NCI-H2171 treated with DMSO at 0.1 percent for 48 hours (cell line): ENCODE data around the gene CDC37L1.
"Not testable (repeated sequence)": the region's sequence is repeated elsewhere in the genome, so short reads cannot be mapped to it uniquely, and the experiment has no call there.

ENCODE experiments used
- DNase-seq: peaks from one replicate; lab custom pipeline; 2025; lab: John Stamatoyannopoulos, UW

Gene CDC37L1

DNA sequence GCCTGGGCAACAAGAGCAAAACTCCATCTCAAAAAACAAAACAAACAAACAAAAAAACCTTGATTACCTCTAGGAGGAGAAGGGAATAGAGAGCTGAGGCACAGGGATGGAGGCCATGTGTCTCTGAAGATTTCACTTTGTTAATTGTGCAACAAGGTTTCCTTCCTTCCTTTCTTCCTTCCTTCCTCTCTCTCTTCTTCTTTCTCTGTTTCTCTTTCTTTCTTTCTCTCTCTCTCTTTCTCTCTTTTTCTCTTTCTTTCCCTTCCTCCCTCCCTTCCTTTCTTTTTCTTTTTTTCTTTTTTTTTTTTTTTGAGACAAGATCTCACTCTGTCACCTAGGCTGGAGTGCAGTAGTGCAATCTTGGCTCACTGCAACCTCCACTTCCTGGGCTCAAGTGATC, 75.2 kb downstream of the CDC37L1 start:
- DNase-seq: not testable (repeated sequence)

DNA sequence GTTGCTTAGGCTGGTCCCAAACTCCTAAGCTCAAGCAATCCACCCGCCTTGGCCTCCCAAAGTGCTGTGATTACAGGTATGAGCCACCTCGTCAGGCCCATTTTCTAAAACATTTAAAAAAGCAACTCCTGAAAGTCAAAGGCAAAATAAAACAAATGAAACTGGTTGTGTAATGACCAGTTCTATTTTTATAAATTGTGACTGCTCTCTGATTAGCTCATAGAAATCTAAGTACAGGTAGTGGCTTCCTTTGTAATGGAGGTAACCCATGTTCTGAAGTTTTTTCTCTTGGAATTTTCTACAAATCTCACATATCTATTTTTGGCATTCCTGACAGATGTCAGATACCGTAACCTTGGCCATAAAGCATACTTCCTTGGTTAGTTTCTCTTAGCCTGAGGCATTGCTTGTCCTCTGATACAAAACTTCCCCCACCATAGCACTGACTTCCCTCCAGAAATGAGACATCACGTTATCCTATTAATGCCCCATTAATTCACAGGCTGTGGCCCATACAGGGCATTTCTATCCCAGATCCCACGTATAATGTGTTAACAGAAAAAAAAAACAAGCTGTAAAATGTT, 75.7 kb downstream of the CDC37L1 start:
- DNase-seq: no peak

DNA sequence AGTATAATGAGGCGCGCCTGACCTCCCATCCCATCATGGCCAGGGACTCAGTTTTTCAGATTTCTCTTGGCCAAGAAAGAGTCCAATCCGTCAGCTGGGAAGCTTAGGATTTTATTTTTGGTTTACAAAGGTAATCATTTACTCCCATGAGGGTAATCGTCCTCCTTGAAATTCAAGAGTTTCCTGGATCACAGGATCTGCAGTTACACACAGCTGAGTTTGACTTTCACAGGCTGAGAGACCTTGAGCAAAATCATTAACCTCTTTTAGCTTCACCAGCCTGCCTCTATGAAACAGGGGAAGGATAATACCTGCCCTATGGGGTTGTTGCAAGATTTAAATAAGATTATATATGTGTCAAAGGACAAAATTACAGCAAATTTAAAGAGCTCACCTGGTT, 77.1 kb downstream of the CDC37L1 start:
- no peak for DNase-seq
